HepG2 (cell line): ENCODE results near the gene PCIF1. TPM values are rescaled to one million over a fixed set of nuclear protein-coding genes. Genes with fewer than 3 reads are reported as not detected.

Experiments used
- ATAD3A ChIP-seq: sonication (generic); formaldehyde crosslinking; IDR thresholded peaks from 2 replicates; pipeline ENCODE4 v1.4.0; 2020; ENCODE audit warnings: missing genetic modification reagents
- BRCA1 ChIP-seq: sonication (generic); formaldehyde crosslinking; IDR thresholded peaks from 2 replicates; pipeline ENCODE4 v1.4.0; 2020; ENCODE audit warnings: missing genetic modification reagents
- FOXK1 ChIP-seq: sonication (generic); formaldehyde crosslinking; IDR thresholded peaks from 2 replicates; pipeline ENCODE4 v1.4.0; 2020; ENCODE audit warnings: low read depth, missing genetic modification reagents, borderline replicate concordance
- GFI1 ChIP-seq: sonication (generic); formaldehyde crosslinking; IDR thresholded peaks from 2 replicates; pipeline ENCODE4 v1.5.0; 2020; ENCODE audit warnings: missing genetic modification reagents, mild to moderate bottlenecking, borderline replicate concordance
- HMG20B ChIP-seq: conservative IDR thresholded peaks from 2 replicates; pipeline ENCODE4 v1.6.1; 2016; ENCODE audit warnings: missing genetic modification reagents, missing compliant biosample characterization
- RAD21 ChIP-seq: fragments of 450-650 bp; formaldehyde crosslinking; IDR thresholded peaks from 2 replicates; pipeline ENCODE4 v1.5.0; 2020; ENCODE audit warnings: mild to moderate bottlenecking
- RCOR2 ChIP-seq: IDR thresholded peaks from 2 replicates; pipeline ENCODE4 v1.6.1; 2016; ENCODE audit warnings: missing biosample characterization, missing genetic modification reagents
- REPIN1 ChIP-seq: sonication (generic); formaldehyde crosslinking; IDR thresholded peaks from 2 replicates; pipeline ENCODE4 v1.8.0; 2022; ENCODE audit warnings: missing genetic modification reagents, low read depth, mild to moderate bottlenecking, borderline replicate concordance
- RFX3 ChIP-seq: IDR thresholded peaks from 2 replicates; pipeline ENCODE4 v1.6.1; 2016; ENCODE audit warnings: missing biosample characterization, missing genetic modification reagents
- SMAD3 ChIP-seq: sonication (generic); formaldehyde crosslinking; IDR thresholded peaks from 2 replicates; pipeline ENCODE4 v1.4.0; 2020; ENCODE audit warnings: missing genetic modification reagents
- SYNCRIP ChIP-seq: fragments of 200-400 bp; formaldehyde crosslinking; IDR thresholded peaks from 2 replicates; pipeline ENCODE4 v1.6.1; 2018; ENCODE audit warnings: mild to moderate bottlenecking, low read depth, low read length; ENCODE audit not compliant: insufficient read depth
- ZMYM3 ChIP-seq: sonication (generic); formaldehyde crosslinking; IDR thresholded peaks from 2 replicates; pipeline ENCODE4 v1.5.1; 2020; ENCODE audit warnings: mild to moderate bottlenecking, missing genetic modification reagents
- ZNF501 ChIP-seq: sonication (generic); formaldehyde crosslinking; IDR thresholded peaks from 2 replicates; pipeline ENCODE4 v1.5.1; 2020; ENCODE audit warnings: mild to moderate bottlenecking, moderate library complexity, missing genetic modification reagents
- ZNF570 ChIP-seq: sonication (generic); formaldehyde crosslinking; IDR thresholded peaks from 2 replicates; pipeline ENCODE4 v1.4.0; 2020; ENCODE audit warnings: mild to moderate bottlenecking, missing genetic modification reagents, borderline replicate concordance
- polyA plus RNA-seq, 8 experiments: library from polyadenylated mRNA; depleted of rRNA in 3 of 8; stranded (reverse) in 7 of 8; unstranded in 1 of 8; fragments of >200 nt; fragmentation: Illumina TruSeq in 4 of 8; extraction: Trizol in 4 of 8; gene quantifications; 2 replicates each; pipeline versions ENCODE4 v1.2.1 to v1.2.3, GENCODE V29; 2011 to 2016; ENCODE audit warnings: low read depth in 4 of 8, missing spikeins in 1 of 8, mixed read lengths in 1 of 8; ENCODE audit not compliant: insufficient read depth in 1 of 8
- total RNA-seq, 5 experiments: library from RNA; depleted of rRNA; stranded (reverse); fragments of >200 nt; fragmentation: Illumina TruSeq; extraction: Trizol; gene quantifications; 2 replicates each; pipeline ENCODE4 v1.2.3, GENCODE V29; 2016; ENCODE audit warnings: low read depth in 1 of 5
- TF ChIP-seq, protein P1 (sequence below): sonication (generic); formaldehyde crosslinking; IDR thresholded peaks from 2 replicates; pipeline ENCODE4 v1.5.0; 2020; ENCODE audit warnings: mild to moderate bottlenecking, missing genetic modification reagents, borderline replicate concordance
- TF ChIP-seq, protein P2 (sequence below): sonication (generic); formaldehyde crosslinking; IDR thresholded peaks from 2 replicates; pipeline ENCODE4 v1.5.1; 2020; ENCODE audit warnings: mild to moderate bottlenecking, missing genetic modification reagents, borderline replicate concordance
- TF ChIP-seq, protein P3 (sequence below): sonication (generic); formaldehyde crosslinking; IDR thresholded peaks from 2 replicates; pipeline ENCODE4 v1.4.0; 2020; ENCODE audit warnings: low read depth, missing genetic modification reagents
- TF ChIP-seq, protein P4 (sequence below): sonication (generic); formaldehyde crosslinking; IDR thresholded peaks from 2 replicates; pipeline ENCODE4 v1.4.0; 2020; ENCODE audit warnings: missing genetic modification reagents, borderline replicate concordance

Gene PCIF1
- total and polyA plus RNA-seq, 2 of the 13 experiments (the other 11 are each of a cell fraction or from before 2014, with no cell fraction given), result 20.9 to 24.4 TPM

DNA sequence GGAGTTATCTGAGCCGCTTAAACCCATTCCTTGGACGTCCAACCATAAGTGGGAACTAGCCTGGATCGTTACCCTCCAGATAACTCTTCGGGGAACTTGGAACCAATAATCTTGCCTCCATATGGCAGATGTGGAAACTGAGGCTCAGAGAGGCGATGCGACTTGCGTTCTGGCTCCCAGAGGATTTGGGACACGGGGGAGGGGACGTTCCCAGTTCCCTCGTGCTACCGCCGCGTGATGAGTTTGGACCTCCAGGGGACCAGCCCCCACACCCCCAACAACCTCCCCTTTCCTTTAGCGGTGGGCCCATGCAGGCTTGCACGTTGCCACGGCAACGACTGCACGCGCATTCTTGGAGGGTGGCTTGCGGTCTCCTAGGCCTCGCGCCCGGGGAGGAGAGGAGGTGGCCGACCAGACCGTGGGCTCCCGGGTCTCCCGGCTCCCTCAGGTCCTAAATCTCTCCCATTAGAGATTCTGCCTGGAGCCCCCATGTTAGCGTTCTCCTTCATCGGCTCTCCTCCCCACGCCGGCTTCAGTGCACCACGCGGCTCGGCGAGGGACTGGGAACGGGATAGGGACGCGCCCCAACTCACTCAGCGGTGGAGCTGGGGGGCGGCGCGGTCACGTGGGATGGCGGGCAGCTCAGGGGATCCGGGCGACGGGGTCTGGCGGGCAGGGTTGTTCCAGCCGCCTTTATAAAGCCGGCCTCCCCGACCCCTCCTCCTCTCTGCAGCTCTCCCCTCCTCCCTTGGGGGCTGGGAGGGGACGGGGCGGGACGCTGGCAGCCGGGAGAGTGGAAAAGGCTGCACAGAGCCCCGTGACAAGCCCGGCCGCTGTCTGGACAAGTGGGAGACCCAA lies 22.8 kb upstream of the PCIF1 start, which contains the start of gene PLTP (continued):
- TF ChIP-seq BRCA1 (CRISPR knock-in tag) (no peak), ZNF501 (CRISPR knock-in tag) (no peak), RCOR2 (CRISPR knock-in tag) (no peak), GFI1 (CRISPR knock-in tag) (no peak; the same call in 1 of the 2 replicates), SMAD3 (CRISPR knock-in tag) (no peak), ZNF570 (CRISPR knock-in tag) (0 out of 2 replicates have a peak, but pooled peaks have one; percentile 64), RAD21 (CRISPR knock-in tag) (no peak), ATAD3A (CRISPR knock-in tag) (no peak), RFX3 (peak; percentile 85), HMG20B (CRISPR knock-in tag) (no peak), ZMYM3 (CRISPR knock-in tag) (peak; percentile 57), FOXK1 (CRISPR knock-in tag) (no peak), SYNCRIP (no peak), REPIN1 (no peak)
- TF ChIP-seq, protein P1, sequence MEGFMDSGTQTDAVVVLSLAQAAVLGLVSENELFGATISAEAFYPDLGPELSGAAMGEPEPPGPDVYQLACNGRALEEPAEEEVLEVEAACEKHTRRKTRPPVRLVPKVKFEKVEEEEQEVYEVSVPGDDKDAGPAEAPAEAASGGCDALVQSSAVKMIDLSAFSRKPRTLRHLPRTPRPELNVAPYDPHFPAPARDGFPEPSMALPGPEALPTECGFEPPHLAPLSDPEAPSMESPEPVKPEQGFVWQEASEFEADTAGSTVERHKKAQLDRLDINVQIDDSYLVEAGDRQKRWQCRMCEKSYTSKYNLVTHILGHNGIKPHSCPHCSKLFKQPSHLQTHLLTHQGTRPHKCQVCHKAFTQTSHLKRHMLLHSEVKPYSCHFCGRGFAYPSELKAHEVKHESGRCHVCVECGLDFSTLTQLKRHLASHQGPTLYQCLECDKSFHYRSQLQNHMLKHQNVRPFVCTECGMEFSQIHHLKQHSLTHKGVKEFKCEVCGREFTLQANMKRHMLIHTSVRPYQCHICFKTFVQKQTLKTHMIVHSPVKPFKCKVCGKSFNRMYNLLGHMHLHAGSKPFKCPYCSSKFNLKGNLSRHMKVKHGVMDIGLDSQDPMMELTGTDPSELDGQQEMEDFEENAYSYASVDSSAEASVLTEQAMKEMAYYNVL (CRISPR knock-in tag), result 0 out of 2 replicates have a peak, but pooled peaks have one; percentile 5
- TF ChIP-seq, protein P2, sequence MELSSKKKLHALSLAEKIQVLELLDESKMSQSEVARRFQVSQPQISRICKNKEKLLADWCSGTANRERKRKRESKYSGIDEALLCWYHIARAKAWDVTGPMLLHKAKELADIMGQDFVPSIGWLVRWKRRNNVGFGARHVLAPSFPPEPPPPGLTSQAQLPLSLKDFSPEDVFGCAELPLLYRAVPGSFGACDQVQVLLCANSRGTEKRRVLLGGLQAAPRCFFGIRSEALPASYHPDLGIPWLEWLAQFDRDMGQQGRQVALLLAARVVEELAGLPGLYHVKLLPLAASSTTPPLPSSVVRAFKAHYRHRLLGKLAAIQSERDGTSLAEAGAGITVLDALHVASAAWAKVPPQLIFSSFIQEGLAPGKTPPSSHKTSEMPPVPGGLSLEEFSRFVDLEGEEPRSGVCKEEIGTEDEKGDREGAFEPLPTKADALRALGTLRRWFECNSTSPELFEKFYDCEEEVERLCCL (CRISPR knock-in tag), result no peak; the same call in 1 of the 2 replicates
- TF ChIP-seq, protein P3, sequence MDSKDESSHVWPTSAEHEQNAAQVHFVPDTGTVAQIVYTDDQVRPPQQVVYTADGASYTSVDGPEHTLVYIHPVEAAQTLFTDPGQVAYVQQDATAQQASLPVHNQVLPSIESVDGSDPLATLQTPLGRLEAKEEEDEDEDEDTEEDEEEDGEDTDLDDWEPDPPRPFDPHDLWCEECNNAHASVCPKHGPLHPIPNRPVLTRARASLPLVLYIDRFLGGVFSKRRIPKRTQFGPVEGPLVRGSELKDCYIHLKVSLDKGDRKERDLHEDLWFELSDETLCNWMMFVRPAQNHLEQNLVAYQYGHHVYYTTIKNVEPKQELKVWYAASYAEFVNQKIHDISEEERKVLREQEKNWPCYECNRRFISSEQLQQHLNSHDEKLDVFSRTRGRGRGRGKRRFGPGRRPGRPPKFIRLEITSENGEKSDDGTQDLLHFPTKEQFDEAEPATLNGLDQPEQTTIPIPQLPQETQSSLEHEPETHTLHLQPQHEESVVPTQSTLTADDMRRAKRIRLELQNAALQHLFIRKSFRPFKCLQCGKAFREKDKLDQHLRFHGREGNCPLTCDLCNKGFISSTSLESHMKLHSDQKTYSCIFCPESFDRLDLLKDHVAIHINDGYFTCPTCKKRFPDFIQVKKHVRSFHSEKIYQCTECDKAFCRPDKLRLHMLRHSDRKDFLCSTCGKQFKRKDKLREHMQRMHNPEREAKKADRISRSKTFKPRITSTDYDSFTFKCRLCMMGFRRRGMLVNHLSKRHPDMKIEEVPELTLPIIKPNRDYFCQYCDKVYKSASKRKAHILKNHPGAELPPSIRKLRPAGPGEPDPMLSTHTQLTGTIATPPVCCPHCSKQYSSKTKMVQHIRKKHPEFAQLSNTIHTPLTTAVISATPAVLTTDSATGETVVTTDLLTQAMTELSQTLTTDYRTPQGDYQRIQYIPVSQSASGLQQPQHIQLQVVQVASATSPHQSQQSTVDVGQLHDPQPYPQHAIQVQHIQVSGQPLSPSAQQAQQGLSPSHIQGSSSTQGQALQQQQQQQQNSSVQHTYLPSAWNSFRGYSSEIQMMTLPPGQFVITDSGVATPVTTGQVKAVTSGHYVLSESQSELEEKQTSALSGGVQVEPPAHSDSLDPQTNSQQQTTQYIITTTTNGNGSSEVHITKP (CRISPR knock-in tag), result no peak
- TF ChIP-seq, protein P4, sequence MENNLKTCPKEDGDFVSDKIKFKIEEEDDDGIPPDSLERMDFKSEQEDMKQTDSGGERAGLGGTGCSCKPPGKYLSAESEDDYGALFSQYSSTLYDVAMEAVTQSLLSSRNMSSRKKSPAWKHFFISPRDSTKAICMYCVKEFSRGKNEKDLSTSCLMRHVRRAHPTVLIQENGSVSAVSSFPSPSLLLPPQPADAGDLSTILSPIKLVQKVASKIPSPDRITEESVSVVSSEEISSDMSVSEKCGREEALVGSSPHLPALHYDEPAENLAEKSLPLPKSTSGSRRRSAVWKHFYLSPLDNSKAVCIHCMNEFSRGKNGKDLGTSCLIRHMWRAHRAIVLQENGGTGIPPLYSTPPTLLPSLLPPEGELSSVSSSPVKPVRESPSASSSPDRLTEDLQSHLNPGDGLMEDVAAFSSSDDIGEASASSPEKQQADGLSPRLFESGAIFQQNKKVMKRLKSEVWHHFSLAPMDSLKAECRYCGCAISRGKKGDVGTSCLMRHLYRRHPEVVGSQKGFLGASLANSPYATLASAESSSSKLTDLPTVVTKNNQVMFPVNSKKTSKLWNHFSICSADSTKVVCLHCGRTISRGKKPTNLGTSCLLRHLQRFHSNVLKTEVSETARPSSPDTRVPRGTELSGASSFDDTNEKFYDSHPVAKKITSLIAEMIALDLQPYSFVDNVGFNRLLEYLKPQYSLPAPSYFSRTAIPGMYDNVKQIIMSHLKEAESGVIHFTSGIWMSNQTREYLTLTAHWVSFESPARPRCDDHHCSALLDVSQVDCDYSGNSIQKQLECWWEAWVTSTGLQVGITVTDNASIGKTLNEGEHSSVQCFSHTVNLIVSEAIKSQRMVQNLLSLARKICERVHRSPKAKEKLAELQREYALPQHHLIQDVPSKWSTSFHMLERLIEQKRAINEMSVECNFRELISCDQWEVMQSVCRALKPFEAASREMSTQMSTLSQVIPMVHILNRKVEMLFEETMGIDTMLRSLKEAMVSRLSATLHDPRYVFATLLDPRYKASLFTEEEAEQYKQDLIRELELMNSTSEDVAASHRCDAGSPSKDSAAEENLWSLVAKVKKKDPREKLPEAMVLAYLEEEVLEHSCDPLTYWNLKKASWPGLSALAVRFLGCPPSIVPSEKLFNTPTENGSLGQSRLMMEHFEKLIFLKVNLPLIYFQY (CRISPR knock-in tag), result no peak
